T-helper 9 cell (primary cell): ENCODE measurements around the gene HSBP1.

Experiments used
- DNase-seq: peaks from one replicate; pipeline ENCODE4 v3.0.0-alpha.2; 2020
- total RNA-seq, 2 donors: gene quantifications; one replicate each; lab custom pipeline; 2026; lab: John Stamatoyannopoulos, UW

Gene HSBP1
- 9.4 to 29.3 reads per million in 2 donors for total RNA-seq

- peak; percentile 88 for DNase-seq
Measured at GRCh38 chr16:83807710-83808572, at the start of gene HSBP1. TSS of gene HSBP1 (plus strand) at chr16:83807978. CDS start at chr16:83808077, 99 bp downstream.

GRCh38 chr16:83762141-83762991 is 45.4 kb upstream of the HSBP1 start:
- no peak for DNase-seq

- no peak for DNase-seq
Measured at GRCh38 chr16:83762992-83763358, 44.8 kb upstream of the HSBP1 start.

GRCh38 chr16:83768986-83769385 is 38.8 kb upstream of the HSBP1 start:
- DNase-seq = no peak

GRCh38 chr16:83769397-83770008 is 38.3 kb upstream of the HSBP1 start:
- no peak for DNase-seq

GRCh38 chr16:83771306-83771942 is 36.4 kb upstream of the HSBP1 start:
- no peak for DNase-seq

- no peak for DNase-seq
Measured at GRCh38 chr16:83772806-83773205, 35.0 kb upstream of the HSBP1 start.

- no peak for DNase-seq
Measured at GRCh38 chr16:83774066-83774465, 33.7 kb upstream of the HSBP1 start.

- DNase-seq = no peak
Measured at GRCh38 chr16:83776944-83777343, 30.8 kb upstream of the HSBP1 start.

GRCh38 chr16:83779886-83780285 is 27.9 kb upstream of the HSBP1 start:
- no peak for DNase-seq

- no peak for DNase-seq
Measured at GRCh38 chr16:83785455-83785854, 22.3 kb upstream of the HSBP1 start.

- DNase-seq = no peak
Measured at GRCh38 chr16:83789642-83790401, 18.0 kb upstream of the HSBP1 start.

- DNase-seq = no peak
Measured at GRCh38 chr16:83791916-83792315, 15.9 kb upstream of the HSBP1 start.

GRCh38 chr16:83792391-83792790 is 15.4 kb upstream of the HSBP1 start:
- no peak for DNase-seq

- DNase-seq = no peak
Measured at GRCh38 chr16:83793179-83793578, 14.6 kb upstream of the HSBP1 start.

- no peak for DNase-seq
Measured at GRCh38 chr16:83794860-83795554, 12.8 kb upstream of the HSBP1 start.

- no peak for DNase-seq
Measured at GRCh38 chr16:83797013-83797412, 10.8 kb upstream of the HSBP1 start.

- no peak for DNase-seq
Measured at GRCh38 chr16:83799336-83799735, 8.4 kb upstream of the HSBP1 start.

- DNase-seq = no peak
Measured at GRCh38 chr16:83802135-83802534, 5.6 kb upstream of the HSBP1 start.

GRCh38 chr16:83802554-83803205 is 5.1 kb upstream of the HSBP1 start:
- no peak for DNase-seq

GRCh38 chr16:83803811-83804210 is 4.0 kb upstream of the HSBP1 start:
- DNase-seq = no peak
